Esophagus muscularis mucosa (tissue), 4 donors: ENCODE results near the gene MAD2L2.

ENCODE experiments used
- CTCF ChIP-seq, 3 experiments: fragments of 200-600 bp in 2 of 3; fragments of 450-650 bp in 1 of 3; sonication (generic) in 2 of 3; IDR thresholded peaks; one replicate each; pipeline ENCODE4 v1.5.1; 2017 to 2019; ENCODE audit warnings: antibody characterized with exemption in 3 of 3, mild to moderate bottlenecking in 2 of 3, moderate library complexity in 1 of 3
- EP300 ChIP-seq: sonication (generic); formaldehyde crosslinking; IDR thresholded peaks from one replicate; pipeline ENCODE4 v1.6.1; 2017; ENCODE audit warnings: antibody characterized with exemption
- POLR2AphosphoS5 ChIP-seq, 2 donors: sonication (generic); formaldehyde crosslinking; IDR thresholded peaks; one replicate each; pipeline ENCODE4 v1.6.1; 2017; ENCODE audit warnings: antibody characterized with exemption in 2 of 2

DNA sequence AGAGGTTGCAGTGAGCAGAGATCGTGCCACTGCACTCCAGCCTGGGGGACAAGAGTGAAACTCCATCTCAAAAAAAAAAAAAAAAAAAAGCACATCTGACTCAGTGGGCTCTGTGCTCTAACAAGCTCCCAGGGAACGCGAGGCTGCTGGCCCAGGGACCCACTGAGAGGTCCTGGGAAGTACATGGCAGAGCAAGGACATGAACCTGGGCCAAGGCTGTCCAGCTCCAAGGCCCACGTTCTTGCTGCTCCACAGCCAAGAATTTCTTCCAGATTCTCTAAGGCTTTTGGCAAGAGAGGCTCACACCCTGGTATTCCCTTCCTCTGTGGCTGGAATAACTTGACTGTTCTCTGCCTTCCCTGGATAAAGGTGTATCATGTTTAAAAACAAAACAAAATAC, 39.6 kb upstream of the MAD2L2 start:
- TF ChIP-seq POLR2AphosphoS5 (IDR thresholded peaks at IDR 0.05), result no peak
- TF ChIP-seq EP300, result no peak
- TF ChIP-seq CTCF (IDR thresholded peaks at IDR 0.05), result no peak
